Upper lobe of right lung (tissue), 1 donor: ENCODE measurements around the gene SOX18. TPM values are rescaled to one million over a fixed set of nuclear protein-coding genes. Genes with fewer than 3 reads are reported as not detected.

Source experiments
- ATAC-seq: fragments of 200-7000 bp; cut with Tn5 transposase; one replicate; pipeline ENCODE4 v1.9.1; 2020; ENCODE audit warnings: mild to moderate bottlenecking, moderate library complexity
- DNase-seq: peaks from one replicate; pipeline ENCODE4 v3.0.0-alpha.2; 2020
- H3K27ac ChIP-seq: fragments of 200-600 bp; one replicate; pipeline ENCODE4 v1.8.0; 2022
- H3K27me3 ChIP-seq: fragments of 200-600 bp; one replicate; pipeline ENCODE4 v1.8.0; 2022; ENCODE audit warnings: mild to moderate bottlenecking
- H3K36me3 ChIP-seq: fragments of 200-600 bp; one replicate; pipeline ENCODE4 v1.8.0; 2022
- H3K4me1 ChIP-seq: fragments of 200-600 bp; one replicate; pipeline ENCODE4 v1.8.0; 2022
- H3K4me3 ChIP-seq: fragments of 200-600 bp; one replicate; pipeline ENCODE4 v1.8.0; 2022; ENCODE audit warnings: mild to moderate bottlenecking
- H3K9me3 ChIP-seq: fragments of 200-600 bp; one replicate; pipeline ENCODE4 v1.8.0; 2022
- CTCF ChIP-seq: fragments of 200-600 bp; IDR thresholded peaks from one replicate; pipeline ENCODE4 v1.8.0; 2022; ENCODE audit warnings: antibody characterized with exemption
- intact Hi-C: fragments of 100-400 bp; cut with DNase I; formaldehyde crosslinking; loops from one replicate; pipeline ENCODE4 v1.11.0; 2022
- total RNA-seq: library from RNA; stranded (reverse); fragmentation: NEBNext Ultra II Directional; extraction: Animal tissue kit (Norgen Biotek cat#: 25700); gene quantifications from one replicate; pipeline ENCODE4 v1.2.1, GENCODE V29; 2021
- donor health status: DM: no; HTN: yes; CAD: no; lungs with severe emphysema.

SOX18 gene
- total RNA-seq, 1 donor from 2014 or later = 135 TPM

- Histone ChIP-seq H3K27ac (peak overlapping the region; percentile 76), H3K27me3 (peaks cover 39% of the 10 kb centered on the region), H3K9me3 (no peaks in the 10 kb centered on the region), H3K4me1 (peaks cover 19% of the 10 kb centered on the region), H3K36me3 (no peaks in the 10 kb centered on the region), H3K4me3 (no peak overlapping the region)
- DNase-seq (no peak), ATAC-seq (no peak)
- no peak for TF ChIP-seq CTCF
- intact Hi-C loops = no loop called here
These were observed 3.8 kb upstream of the SOX18 start for GRCh38 chr20:64052987-64053840.

- no peaks in the 10 kb centered on the region for H3K36me3 ChIP-seq
- H3K4me1 ChIP-seq = peaks cover 15% of the 10 kb centered on the region
- H3K4me3 ChIP-seq = no peak overlapping the region
- no peak for TF ChIP-seq CTCF
- H3K27me3 ChIP-seq = peaks cover 47% of the 10 kb centered on the region
- no peaks in the 10 kb centered on the region for H3K9me3 ChIP-seq
- peak overlapping the region; percentile 76 for H3K27ac ChIP-seq
- intact Hi-C loops = no loop called here
- DNase-seq = no peak
- ATAC-seq = no peak
These were observed 2.9 kb upstream of the SOX18 start for GRCh38 chr20:64052326-64052722.

- no peak overlapping the region for H3K4me3 ChIP-seq
- H3K4me1 ChIP-seq = peaks cover 15% of the 10 kb centered on the region
- no peaks in the 10 kb centered on the region for H3K9me3 ChIP-seq
- H3K27me3 ChIP-seq = peaks cover 49% of the 10 kb centered on the region
- no peaks in the 10 kb centered on the region for H3K36me3 ChIP-seq
- peak overlapping the region; percentile 76 for H3K27ac ChIP-seq
- intact Hi-C loops = no loop called here
- ATAC-seq (peak; percentile 47), DNase-seq (peak; percentile 77)
- no peak for TF ChIP-seq CTCF
These were observed 2.3 kb upstream of the SOX18 start for GRCh38 chr20:64051561-64052325.

GRCh38 chr20:64051033-64051452, 1.6 kb upstream of the SOX18 start:
- DNase-seq (no peak), ATAC-seq (no peak)
- Histone ChIP-seq H3K36me3 (no peaks in the 10 kb centered on the region), H3K4me1 (peaks cover 12% of the 10 kb centered on the region), H3K9me3 (no peaks in the 10 kb centered on the region), H3K4me3 (peak overlapping the region; percentile 43), H3K27ac (peak overlapping the region; percentile 75), H3K27me3 (peaks cover 49% of the 10 kb centered on the region)
- intact Hi-C loops = no loop called here
- TF ChIP-seq CTCF = no peak

GRCh38 chr20:64050261-64051032, 1.0 kb upstream of the SOX18 start:
- TF ChIP-seq CTCF = peak; percentile 11
- peak overlapping the region; percentile 75 for H3K27ac ChIP-seq
- H3K9me3 ChIP-seq = no peaks in the 10 kb centered on the region
- H3K4me1 ChIP-seq = peaks cover 12% of the 10 kb centered on the region
- H3K4me3 ChIP-seq = peak overlapping the region; percentile 43
- H3K27me3 ChIP-seq = peaks cover 49% of the 10 kb centered on the region
- intact Hi-C loops = no loop called here
- ATAC-seq (no peak), DNase-seq (no peak)
- H3K36me3 ChIP-seq = no peaks in the 10 kb centered on the region
